Measurements from ENCODE around the gene KRT77.
"Not testable (repeated sequence)": the region's sequence is repeated elsewhere in the genome, so short reads cannot be mapped to it uniquely, and the experiment has no call there.

KRT77 gene

GRCh38 chr12:52703424-52703823 lies at the start of gene KRT77:
Gene KRT77, minus strand, starts transcription at chr12:52703524. Its CDS starts 90 bp downstream, at chr12:52703434.
- DNase-seq: no peak

GRCh38 chr12:52752516-52752915 lies 49.2 kb upstream of the KRT77 start:
- DNase-seq: no peak

GRCh38 chr12:52751795-52752194 lies 48.5 kb upstream of the KRT77 start:
- DNase-seq: no peak

GRCh38 chr12:52750532-52750931 lies 47.2 kb upstream of the KRT77 start:
- not testable (repeated sequence) for DNase-seq

GRCh38 chr12:52749827-52750226 lies 46.5 kb upstream of the KRT77 start:
- no peak for DNase-seq

GRCh38 chr12:52748578-52748977 lies 45.3 kb upstream of the KRT77 start:
- DNase-seq: no peak

GRCh38 chr12:52745554-52745953 lies 42.2 kb upstream of the KRT77 start:
- DNase-seq: no peak

GRCh38 chr12:52744493-52745156 lies 41.3 kb upstream of the KRT77 start:
- no peak for DNase-seq

- no peak for DNase-seq
Observed at GRCh38 chr12:52742822-52743457, 39.6 kb upstream of the KRT77 start.

- no peak for DNase-seq
Observed at GRCh38 chr12:52742196-52742580, 38.9 kb upstream of the KRT77 start.

GRCh38 chr12:52741375-52742195 lies 38.3 kb upstream of the KRT77 start:
- peak; percentile 81 for DNase-seq

GRCh38 chr12:52740584-52740983 lies 37.3 kb upstream of the KRT77 start:
- DNase-seq: no peak

GRCh38 chr12:52739963-52740362 lies 36.6 kb upstream of the KRT77 start:
- DNase-seq: no peak

GRCh38 chr12:52735816-52736632 lies 32.7 kb upstream of the KRT77 start:
- DNase-seq: no peak

GRCh38 chr12:52735106-52735505 lies 31.8 kb upstream of the KRT77 start:
- DNase-seq: no peak

- DNase-seq: no peak
Observed at GRCh38 chr12:52730793-52731192, 27.5 kb upstream of the KRT77 start.

GRCh38 chr12:52730383-52730782 lies 27.1 kb upstream of the KRT77 start:
- DNase-seq: no peak

- no peak for DNase-seq
Observed at GRCh38 chr12:52729147-52729546, 25.8 kb upstream of the KRT77 start.

GRCh38 chr12:52728374-52728773 lies 25.1 kb upstream of the KRT77 start:
- no peak for DNase-seq

- DNase-seq: no peak
Observed at GRCh38 chr12:52727037-52727436, 23.7 kb upstream of the KRT77 start.

- no peak for DNase-seq
Observed at GRCh38 chr12:52726451-52726850, 23.1 kb upstream of the KRT77 start.

- DNase-seq: no peak
Observed at GRCh38 chr12:52724384-52724783, 21.1 kb upstream of the KRT77 start.

- DNase-seq: no peak
Observed at GRCh38 chr12:52722680-52723079, 19.4 kb upstream of the KRT77 start.

All from right forelimb (tissue), 1 donor.